Stomach (tissue), 9 donors: ENCODE measurements around the gene ANKRD12. TPM values are rescaled to one million over a fixed set of nuclear protein-coding genes. Genes with fewer than 3 reads are reported as not detected.

Source experiments
- DNase-seq, 2 donors: peaks; one replicate each; pipeline versions ENCODE4 v3.0.0 to v3.0.0-alpha.2; 2013 to 2019
- H3K27ac ChIP-seq, 5 donors: fragments of 200-600 bp in 4 of 5; sonication (generic) in 4 of 5; one replicate each; pipeline ENCODE4 v1.5.1; 2013 to 2019; ENCODE audit warnings: mild to moderate bottlenecking in 1 of 5, moderate library complexity in 1 of 5
- H3K27me3 ChIP-seq, 3 donors: fragments of 200-600 bp; sonication (generic); one replicate each; pipeline ENCODE4 v1.5.1; 2017 to 2019; ENCODE audit warnings: mixed run types in 1 of 3
- H3K36me3 ChIP-seq, 4 donors: fragments of 200-600 bp; sonication (generic); 1 replicate in 3 of 4; 2 replicates in 1 of 4; pipeline ENCODE4 v1.5.1; 2016 to 2019
- H3K4me1 ChIP-seq, 4 donors: fragments of 200-600 bp; sonication (generic); one replicate each; pipeline ENCODE4 v1.5.1; 2016 to 2019
- H3K4me3 ChIP-seq, 4 donors: fragments of 200-600 bp; sonication (generic) in 3 of 4; one replicate each; pipeline ENCODE4 v1.5.1; 2016 to 2019; ENCODE audit warnings: mild to moderate bottlenecking in 1 of 4
- H3K9me3 ChIP-seq, 4 donors: fragments of 200-600 bp; sonication (generic); one replicate each; pipeline ENCODE4 v1.5.1; 2016 to 2019
- CTCF ChIP-seq, 7 experiments: fragments of 450-650 bp in 4 of 7; fragments of 200-600 bp in 3 of 7; sonication (generic) in 3 of 7; IDR thresholded peaks; one replicate each; pipeline ENCODE4 v1.5.1; 2016 to 2019; ENCODE audit warnings: antibody characterized with exemption in 7 of 7, control low read depth in 2 of 7, mild to moderate bottlenecking in 1 of 7
- EP300 ChIP-seq: sonication (generic); formaldehyde crosslinking; IDR thresholded peaks from one replicate; pipeline ENCODE4 v1.6.1; 2017; ENCODE audit warnings: antibody characterized with exemption
- POLR2A ChIP-seq, 4 donors: fragments of 450-650 bp; IDR thresholded peaks; one replicate each; pipeline ENCODE4 v1.6.1; 2016; ENCODE audit warnings: antibody characterized with exemption in 4 of 4, control low read depth in 2 of 4, mild to moderate bottlenecking in 1 of 4, moderate library complexity in 1 of 4
- POLR2AphosphoS5 ChIP-seq, 3 donors: sonication (generic); formaldehyde crosslinking; IDR thresholded peaks; one replicate each; pipeline ENCODE4 v1.6.1; 2016; ENCODE audit warnings: antibody characterized with exemption in 3 of 3
- WGBS, 5 donors: extraction: QIAGEN DNeasy Blood & Tissue Kit in 3 of 5; methylation state at CpG; one replicate each; pipeline versions ENCODE4 v1.1.5 to v1.1.7; 2013 to 2018; 5-methylcytosine and 5-hydroxymethylcytosine counted together
- intact Hi-C: fragments of 100-400 bp; cut with DNase I; formaldehyde crosslinking; loops from one replicate; pipeline ENCODE4 v1.15.1; 2023; ENCODE audit warnings: low total_unique reads
- polyA plus RNA-seq, 3 donors: library from polyadenylated mRNA; stranded (reverse); fragments of 200-250 nt; gene quantifications; one replicate each; pipeline ENCODE4 v1.2.3, GENCODE V29; 2013
- total RNA-seq, 5 donors: library from RNA; depleted of rRNA; stranded (reverse); fragments of >200 nt; gene quantifications; one replicate each; pipeline versions ENCODE4 v1.1.0 to v1.2.3, GENCODE V29; 2014 to 2016
- donor health status: healthy with polysubstance abuse.
- donor health status: Bipolar disorder and iron deficiency.
- donor health status: healthy.

ANKRD12 gene
- total and polyA plus RNA-seq, 8 donors = 10.0 to 85.5 (median 46.0) TPM

GRCh38 chr18:9248661-9249060 lies 112.1 kb downstream of the ANKRD12 start:
- Histone ChIP-seq H3K27me3 (no peaks in the 10 kb centered on the region), H3K4me1 (no peaks in the 10 kb centered on the region), H3K27ac (no peak overlapping the region), H3K4me3 (no peak overlapping the region), H3K9me3 (no peaks in the 10 kb centered on the region), H3K36me3 (peaks cover 0 to 29% (median 22%) of the 10 kb centered on the region in 4 donors)
- TF ChIP-seq POLR2AphosphoS5 (IDR thresholded peaks at IDR 0.05) (no peak), EP300 (no peak), POLR2A (IDR thresholded peaks at IDR 0.05) (no peak), CTCF (IDR thresholded peaks at IDR 0.05) (no peak)
- no peak for DNase-seq
- intact Hi-C loops = no loop called here
- 96 to 99% (median 96%) methylated on average over 4 of the region's 4 CpGs for WGBS, 5 donors

- no peak for TF ChIP-seq POLR2AphosphoS5 (IDR thresholded peaks at IDR 0.05)
- TF ChIP-seq EP300 = no peak
- TF ChIP-seq CTCF (IDR thresholded peaks at IDR 0.05) = no peak
- no peak for TF ChIP-seq POLR2A (IDR thresholded peaks at IDR 0.05)
- Histone ChIP-seq H3K9me3 (no peaks in the 10 kb centered on the region), H3K36me3 (peaks cover 0 to 28% (median 22%) of the 10 kb centered on the region in 4 donors), H3K27me3 (no peaks in the 10 kb centered on the region), H3K4me3 (no peak overlapping the region), H3K27ac (no peak overlapping the region), H3K4me1 (no peaks in the 10 kb centered on the region)
- intact Hi-C loops = no loop called here
- WGBS, 5 donors = 78 to 90% (median 79%) methylated on average over 2 of the region's 2 CpGs
- DNase-seq = no peak
These were observed 112.7 kb downstream of the ANKRD12 start for GRCh38 chr18:9249254-9249653.

- no peaks in the 10 kb centered on the region for H3K4me1 ChIP-seq
- H3K36me3 ChIP-seq = peaks cover 0 to 25% (median 15%) of the 10 kb centered on the region in 4 donors
- H3K9me3 ChIP-seq = no peaks in the 10 kb centered on the region
- H3K27me3 ChIP-seq = no peaks in the 10 kb centered on the region
- TF ChIP-seq EP300 (no peak), POLR2A (IDR thresholded peaks at IDR 0.05) (no peak), CTCF (IDR thresholded peaks at IDR 0.05) (no peak), POLR2AphosphoS5 (IDR thresholded peaks at IDR 0.05) (no peak)
- H3K4me3 ChIP-seq = no peak overlapping the region
- intact Hi-C loops = no loop called here
- 83 to 92% (median 86%) methylated on average over 3 of the region's 3 CpGs for WGBS, 5 donors
- no peak for DNase-seq
- no peak overlapping the region for H3K27ac ChIP-seq
These were observed 122.6 kb downstream of the ANKRD12 start for GRCh38 chr18:9259173-9259572.

GRCh38 chr18:9260388-9261380 lies 124.1 kb downstream of the ANKRD12 start:
- intact Hi-C loops = no loop called here
- no peak overlapping the region for H3K4me3 ChIP-seq
- H3K36me3 ChIP-seq = peaks cover 9 to 31% (median 23%) of the 10 kb centered on the region in 4 donors
- no peaks in the 10 kb centered on the region for H3K4me1 ChIP-seq
- no peak overlapping the region for H3K27ac ChIP-seq
- WGBS, 5 donors = 62 to 72% (median 62%) methylated on average over 4 of the region's 4 CpGs
- H3K27me3 ChIP-seq = no peaks in the 10 kb centered on the region
- no peak for DNase-seq
- TF ChIP-seq POLR2AphosphoS5 (IDR thresholded peaks at IDR 0.05) (no peak), EP300 (no peak), POLR2A (IDR thresholded peaks at IDR 0.05) (no peak), CTCF (IDR thresholded peaks at IDR 0.05) (no peak)
- H3K9me3 ChIP-seq = no peaks in the 10 kb centered on the region
